ENCODE data around the gene TNFSF11.

DNA sequence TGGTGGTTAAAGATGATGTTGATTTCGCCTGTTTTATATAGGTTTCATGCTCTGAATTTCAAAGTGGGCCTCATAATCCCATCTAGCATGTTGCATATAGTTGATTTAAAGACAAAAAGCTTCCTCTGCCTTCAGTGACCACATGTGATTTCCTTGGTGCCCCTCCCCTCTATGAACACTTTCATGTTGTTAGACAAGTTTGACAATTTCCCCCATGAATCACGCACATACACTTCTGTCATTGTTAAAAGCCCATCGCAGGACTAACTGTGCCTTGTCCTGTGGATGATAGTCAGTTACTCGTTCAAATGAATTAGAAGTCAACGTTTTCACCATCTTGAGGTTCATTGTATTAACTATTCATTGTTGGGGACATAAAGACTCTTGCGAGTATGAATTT is 6.7 kb downstream of the TNFSF11 start:
- TF ChIP-seq, protein P1, sequence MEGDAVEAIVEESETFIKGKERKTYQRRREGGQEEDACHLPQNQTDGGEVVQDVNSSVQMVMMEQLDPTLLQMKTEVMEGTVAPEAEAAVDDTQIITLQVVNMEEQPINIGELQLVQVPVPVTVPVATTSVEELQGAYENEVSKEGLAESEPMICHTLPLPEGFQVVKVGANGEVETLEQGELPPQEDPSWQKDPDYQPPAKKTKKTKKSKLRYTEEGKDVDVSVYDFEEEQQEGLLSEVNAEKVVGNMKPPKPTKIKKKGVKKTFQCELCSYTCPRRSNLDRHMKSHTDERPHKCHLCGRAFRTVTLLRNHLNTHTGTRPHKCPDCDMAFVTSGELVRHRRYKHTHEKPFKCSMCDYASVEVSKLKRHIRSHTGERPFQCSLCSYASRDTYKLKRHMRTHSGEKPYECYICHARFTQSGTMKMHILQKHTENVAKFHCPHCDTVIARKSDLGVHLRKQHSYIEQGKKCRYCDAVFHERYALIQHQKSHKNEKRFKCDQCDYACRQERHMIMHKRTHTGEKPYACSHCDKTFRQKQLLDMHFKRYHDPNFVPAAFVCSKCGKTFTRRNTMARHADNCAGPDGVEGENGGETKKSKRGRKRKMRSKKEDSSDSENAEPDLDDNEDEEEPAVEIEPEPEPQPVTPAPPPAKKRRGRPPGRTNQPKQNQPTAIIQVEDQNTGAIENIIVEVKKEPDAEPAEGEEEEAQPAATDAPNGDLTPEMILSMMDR (IDR thresholded peaks at IDR 0.05; ENCODE audit: low read length), result no peak
- TF ChIP-seq EZH2 (IDR thresholded peaks at IDR 0.05; ENCODE audit: borderline replicate concordance, low read length), result no peak

All from OCI-LY1 (cell line).